Measurements from ENCODE around the gene GSTK1.

- TF ChIP-seq CTCF (IDR thresholded peaks at IDR 0.05; ENCODE audit: poor library complexity, severe bottlenecking) (no peak), RAD21 (conservative IDR thresholded peaks at IDR 0.05) (no peak)
Observed at GRCh38 chr7:143257501-143257900, 5.7 kb upstream of the GSTK1 start.

Measured in neural cell (in vitro differentiated cells).